Amygdala (tissue), 56 donors: ENCODE data around the gene KDM5B.
"Not testable (repeated sequence)": the region's sequence is repeated elsewhere in the genome, so short reads cannot be mapped to it uniquely, and the experiment has no call there.

Experiments
- DNase-seq, 56 donors: peaks; one replicate each; lab custom pipeline; 2025; lab: John Stamatoyannopoulos, UW

Gene KDM5B

DNA sequence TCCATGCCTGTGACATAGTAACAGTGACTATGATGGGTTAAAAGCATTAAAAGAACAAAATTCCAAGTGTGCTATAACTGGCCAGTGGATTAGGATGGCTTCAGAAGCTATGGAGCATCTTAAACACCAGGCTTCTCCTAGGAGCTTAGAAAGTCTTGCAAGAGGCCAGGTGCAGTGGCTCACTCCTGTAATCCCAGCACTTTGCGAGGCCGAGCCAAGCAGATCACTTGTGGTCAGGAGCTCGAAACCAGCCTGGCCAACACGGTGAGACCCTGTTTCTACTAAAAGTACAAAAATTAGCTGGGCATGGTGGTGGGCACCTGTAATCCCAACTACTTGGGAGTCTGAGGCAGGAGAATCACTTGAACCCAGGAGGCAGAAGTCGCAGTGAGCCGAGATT is 85.2 kb downstream of the KDM5B start:
- DNase-seq: not testable (repeated sequence)

DNA sequence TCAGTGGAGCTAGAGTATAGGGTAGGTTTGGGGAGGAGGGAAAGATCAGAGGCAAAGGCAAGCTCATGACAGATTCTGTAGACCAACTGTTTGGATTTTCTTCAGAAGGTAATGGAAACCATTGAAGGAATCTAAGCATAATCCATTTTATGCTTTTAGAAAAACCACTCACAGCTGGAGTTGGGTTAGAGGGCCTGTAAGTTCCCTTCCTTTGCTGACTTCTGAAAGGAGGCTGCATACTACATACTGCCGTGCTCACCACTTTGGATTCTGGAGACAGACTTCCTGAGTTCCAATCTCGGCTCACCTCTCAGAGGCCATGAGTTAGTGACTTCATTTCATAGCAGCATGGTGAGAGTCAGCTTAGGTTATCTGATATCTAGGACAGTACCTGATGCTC is 91.6 kb downstream of the KDM5B start:
- no peak for DNase-seq

DNA sequence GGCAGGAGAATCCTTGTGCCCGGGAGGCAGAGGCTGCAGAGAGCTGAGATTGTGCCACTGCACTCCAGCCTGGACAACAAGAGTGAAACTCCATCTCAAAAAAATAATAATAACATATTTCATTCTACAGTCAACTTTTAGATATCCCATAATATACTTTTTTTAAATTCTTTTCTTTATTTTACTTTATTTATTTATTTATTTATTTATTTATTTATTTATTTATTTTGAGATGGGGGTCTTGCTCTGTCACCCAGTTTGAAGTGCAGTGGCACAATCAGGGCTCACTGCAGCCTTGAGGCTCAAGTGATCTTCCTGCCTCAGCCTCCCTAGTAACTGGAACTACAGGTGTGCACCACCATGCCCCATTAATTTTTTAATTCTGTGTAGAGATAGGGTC is 94.0 kb downstream of the KDM5B start:
- DNase-seq: not testable (repeated sequence)

DNA sequence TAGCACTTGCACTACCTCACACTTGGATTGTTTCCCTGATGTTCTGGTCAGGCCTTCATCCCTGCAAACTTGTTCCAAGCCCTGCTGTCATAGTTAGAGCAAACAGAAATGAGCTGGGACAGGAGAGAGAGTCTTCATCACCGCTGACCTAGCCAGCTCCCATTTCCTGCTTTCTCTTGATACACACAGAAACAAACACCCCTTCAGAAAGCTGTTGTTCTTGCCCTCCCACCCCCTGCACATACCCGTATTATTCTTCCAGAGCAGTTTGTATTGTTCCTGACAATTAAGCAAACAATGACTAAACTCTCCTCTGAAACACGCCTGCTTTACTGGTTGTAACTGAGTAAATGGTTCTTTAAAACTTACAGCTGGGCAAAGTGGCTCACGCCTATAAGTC is 95.1 kb downstream of the KDM5B start:
- no peak for DNase-seq

DNA sequence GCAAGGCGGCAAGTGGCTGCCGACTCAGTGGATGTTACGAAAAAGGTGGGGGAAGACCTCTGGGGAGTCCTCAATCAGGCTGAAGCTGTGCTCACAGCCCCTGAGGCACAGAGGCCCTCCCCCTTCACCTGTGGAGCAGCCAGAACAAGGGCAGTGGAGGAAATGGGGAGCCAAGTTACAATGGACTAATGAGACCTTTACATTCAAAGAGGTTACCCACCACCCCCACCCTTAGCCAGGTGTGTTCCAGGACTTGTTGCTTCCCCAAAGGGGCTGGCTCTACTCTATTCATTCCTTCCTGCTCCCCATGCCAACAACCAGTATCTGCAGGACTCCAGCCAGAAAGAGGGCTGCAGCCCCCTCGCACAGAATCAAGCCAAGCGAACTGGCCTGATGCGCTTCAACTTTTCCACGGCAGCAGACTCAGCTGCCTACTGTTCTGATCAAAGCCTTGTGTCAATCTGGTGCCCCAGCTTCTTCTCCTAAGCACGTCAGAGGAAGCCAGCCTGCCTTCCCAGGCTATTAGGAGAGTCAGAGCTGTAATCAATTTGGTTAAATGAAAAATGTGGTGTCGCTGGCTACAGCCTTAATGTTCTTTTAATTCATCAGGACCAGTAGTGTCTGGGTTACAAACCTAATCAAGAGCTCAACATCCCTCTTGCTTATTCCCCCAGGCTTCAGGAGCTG is 96.1 kb downstream of the KDM5B start:
- no peak for DNase-seq

DNA sequence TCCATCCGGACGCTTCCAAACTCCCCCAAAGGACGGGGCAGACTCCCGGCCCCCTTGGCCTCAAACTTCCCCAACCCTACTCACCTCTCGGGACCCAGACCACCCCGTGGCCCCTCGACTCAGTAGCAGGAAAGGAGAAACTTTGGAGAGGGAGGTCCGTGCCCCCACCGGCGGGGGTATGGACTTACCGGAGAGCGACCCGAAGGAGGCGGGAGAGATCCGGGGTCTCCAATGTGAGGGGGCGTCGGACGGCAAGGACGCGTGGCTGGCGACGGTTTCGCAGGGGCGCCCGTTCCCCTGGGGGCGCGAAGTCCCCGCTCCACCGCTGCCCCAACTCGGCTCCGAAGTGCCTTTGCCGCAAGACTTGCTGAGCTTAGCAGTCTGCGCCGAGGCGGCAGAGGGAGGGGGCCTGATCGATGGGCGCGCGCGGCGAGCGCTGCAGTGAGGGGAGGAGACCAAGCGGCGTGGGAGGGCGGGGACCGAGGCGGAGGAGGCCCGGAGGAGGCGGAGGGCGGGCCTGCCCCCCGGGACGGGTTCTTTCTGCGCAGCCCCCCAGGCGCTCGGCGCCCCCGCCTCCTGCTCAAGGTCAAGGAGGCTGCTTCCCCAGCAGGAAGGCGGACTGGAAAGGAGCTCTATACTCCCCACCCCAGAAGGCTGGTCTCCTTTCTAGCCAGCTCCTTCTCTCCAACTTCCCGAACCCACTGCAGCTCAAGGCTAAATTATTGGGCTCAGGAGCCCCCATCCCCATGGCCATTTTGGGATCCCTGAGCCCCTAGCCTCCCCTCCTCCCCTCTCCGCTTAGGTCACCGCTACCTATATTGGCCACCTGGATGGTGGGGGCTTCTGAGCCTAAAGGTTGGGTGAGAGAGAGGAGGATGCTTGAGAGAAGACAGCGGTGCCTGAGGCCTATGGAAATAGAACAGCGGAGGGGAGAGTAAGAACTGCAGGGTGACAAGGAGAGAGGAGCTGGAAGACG is 97.9 kb downstream of the KDM5B start, which contains the start of gene SYT2:
TSS of gene SYT2 (minus strand) at position 385 of the 976 bp plus-strand sequence. CDS start 104,682 bp downstream, outside the sequence.
- peak in 9 of 56 donors; percentile 9 to 42 (median 21) for DNase-seq

DNA sequence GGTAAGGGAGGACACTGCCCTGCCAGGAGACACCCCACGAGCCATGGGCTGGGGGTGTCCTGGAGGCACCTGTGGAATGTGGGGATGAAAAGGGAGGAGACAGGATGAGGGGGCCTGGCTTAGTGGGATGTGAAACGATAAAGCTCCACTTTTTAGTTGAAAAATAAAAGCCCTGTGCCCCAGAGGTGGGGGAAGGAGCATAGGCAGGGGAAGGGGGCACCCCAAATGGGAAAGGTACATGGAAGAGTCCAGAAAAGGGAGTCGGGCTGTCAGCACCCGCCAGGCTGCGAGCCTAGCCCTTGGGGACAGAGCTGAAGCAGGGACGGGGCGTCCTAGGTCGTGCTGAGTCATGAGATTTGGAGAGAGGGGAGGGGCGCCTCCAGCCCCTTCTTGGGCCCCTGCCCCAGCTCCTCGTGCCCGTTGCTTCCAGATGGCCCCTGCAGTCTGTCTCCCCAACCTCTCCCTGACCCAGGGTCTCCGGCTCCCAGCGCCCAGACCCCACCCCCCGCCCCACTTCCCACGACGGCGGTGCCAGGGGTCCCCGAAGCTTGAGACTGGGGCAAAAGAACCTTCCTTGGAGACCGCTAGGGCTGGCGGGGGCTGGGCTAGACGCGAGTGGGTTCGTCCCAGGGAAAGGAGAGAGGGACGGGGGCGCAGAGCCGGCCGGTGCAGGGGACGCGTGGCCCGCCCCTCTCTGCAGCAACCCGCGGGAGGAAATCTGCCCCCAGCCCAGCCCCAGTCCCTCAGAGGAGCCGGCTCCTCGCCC is 98.8 kb downstream of the KDM5B start:
- DNase-seq: no peak

DNA sequence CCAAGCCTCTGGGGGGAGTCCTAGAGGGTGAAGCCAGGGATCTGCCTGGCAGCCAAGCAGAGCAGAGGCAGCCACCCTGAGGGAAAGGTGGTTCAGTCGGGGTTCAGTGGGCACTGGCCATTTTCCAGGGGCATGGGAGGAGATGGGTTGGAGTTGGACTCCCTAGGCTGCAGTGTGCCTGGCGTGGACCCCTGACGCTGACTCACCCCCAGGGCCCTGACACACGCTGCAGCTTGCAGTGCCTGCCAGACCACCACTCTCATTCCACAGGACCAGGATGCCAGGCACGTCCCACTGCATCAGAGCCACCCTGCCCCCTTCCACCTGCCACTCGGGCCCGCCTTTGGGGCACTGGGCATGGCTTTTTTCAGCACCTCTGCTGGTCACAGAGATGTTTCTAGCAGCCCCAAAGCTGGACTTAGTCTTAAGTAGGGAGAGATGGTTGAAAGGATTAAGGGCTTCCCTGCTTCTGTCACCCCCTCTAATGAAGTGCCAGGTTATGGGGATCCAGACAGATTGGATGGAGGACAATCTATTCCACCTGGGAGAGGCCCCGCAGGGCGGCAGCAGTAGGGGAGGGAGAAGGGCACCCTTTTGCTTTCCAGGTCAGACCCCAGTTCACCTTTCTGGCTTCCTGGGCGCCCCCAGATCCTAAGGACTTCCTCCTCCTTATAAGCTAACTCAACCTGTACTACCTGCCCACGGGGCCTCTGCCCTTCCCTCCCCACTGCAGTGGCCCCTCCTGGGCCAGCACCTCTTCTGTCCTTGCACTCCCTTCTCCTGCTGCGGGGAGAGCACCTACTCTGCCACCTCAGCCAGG is 99.6 kb downstream of the KDM5B start:
- DNase-seq: no peak

DNA sequence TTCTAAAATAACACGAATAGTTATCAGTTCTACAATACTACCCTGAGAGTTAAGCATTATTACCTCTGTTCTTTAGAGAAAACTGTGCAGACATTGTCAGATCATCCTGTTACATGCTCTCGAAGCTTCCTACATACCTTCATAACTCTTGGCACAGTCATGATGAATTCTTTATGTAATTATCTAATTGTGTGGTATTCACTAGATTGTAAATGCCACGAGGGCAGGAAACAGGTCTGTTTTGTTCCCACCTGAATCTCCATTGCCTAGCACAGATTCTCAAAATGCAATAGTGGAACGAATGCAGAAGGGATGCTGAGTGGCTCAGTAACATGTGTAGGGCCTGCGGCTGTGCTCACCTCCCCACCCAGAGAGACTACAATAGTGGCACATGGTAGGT is 101.4 kb downstream of the KDM5B start:
- DNase-seq: no peak

DNA sequence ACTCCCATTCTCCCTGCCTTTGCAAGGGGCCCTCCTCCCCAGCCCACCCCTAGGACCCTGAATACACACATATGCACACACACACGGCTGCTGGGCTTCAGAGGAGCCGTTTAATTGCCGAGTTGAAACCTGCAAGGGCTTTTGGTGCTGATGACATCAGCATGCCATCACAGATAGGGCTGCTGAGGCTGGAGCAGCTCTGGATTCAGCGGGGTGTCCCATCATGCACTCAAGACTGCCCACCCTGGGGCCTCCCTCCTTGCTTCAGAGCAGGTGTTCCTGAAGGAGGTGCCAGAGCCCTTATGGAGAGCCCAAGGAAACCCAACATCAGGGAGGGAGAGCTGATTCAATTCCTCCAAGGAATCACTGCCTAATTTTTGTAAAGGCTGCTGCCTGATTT is 103.6 kb downstream of the KDM5B start:
- DNase-seq: no peak

DNA sequence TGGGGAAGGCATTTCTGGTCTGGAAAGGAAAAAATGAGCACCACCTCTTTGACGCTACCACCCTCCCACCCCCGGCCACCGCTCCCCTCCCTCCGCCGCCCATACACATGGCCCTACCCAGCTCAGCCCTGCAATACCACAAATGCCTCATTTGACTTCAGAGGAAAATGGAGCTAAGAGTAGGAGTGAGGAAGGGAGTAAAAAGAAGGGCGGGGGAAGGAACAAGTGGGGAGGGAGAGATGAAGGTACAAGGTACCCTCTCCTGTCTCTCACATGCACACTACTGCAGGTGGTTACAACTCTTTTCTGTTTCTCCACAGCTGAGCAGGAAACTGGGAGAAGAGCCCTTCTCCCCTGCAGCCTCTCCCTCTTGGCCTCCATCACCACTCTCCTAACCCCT is 105.0 kb downstream of the KDM5B start:
- no peak for DNase-seq

DNA sequence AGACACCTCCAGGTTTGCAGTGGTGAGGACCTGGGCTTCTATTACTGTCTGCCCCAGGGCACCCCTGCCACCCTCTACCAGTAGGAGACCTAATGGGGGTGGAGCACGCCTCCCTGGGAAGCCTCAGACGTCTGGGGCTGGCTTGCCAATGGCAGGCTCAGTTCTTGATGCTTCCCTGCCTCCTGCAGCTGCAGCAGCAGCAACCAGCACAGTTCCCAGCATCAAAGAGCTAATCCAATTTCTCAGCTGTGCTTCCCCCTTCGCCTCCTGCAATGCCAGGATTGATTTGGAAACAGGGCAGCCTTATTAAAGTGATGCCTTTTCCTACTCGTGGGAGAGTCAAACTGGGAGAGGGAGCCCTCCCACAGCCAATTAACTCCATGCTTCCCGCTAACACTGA is 106.1 kb downstream of the KDM5B start:
- no peak for DNase-seq

DNA sequence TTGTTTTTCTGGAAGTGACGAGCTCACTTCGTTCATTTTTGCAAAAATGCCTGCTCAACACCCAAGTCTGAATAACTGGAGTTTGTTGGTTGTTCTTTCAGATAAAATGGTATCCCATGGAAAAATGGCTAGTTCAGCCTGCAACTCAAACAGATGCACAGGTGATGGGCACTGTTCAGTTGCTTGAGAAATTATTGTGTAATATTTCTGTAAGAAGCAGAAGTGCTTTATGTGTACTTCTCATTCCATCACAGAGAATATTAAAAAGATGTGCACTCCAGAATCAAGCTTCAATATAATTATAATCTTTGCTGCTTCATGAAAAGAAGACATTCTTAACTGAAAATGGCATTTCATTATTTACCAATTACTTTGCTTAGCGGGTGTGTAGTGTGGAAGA is 107.0 kb downstream of the KDM5B start:
- no peak for DNase-seq

DNA sequence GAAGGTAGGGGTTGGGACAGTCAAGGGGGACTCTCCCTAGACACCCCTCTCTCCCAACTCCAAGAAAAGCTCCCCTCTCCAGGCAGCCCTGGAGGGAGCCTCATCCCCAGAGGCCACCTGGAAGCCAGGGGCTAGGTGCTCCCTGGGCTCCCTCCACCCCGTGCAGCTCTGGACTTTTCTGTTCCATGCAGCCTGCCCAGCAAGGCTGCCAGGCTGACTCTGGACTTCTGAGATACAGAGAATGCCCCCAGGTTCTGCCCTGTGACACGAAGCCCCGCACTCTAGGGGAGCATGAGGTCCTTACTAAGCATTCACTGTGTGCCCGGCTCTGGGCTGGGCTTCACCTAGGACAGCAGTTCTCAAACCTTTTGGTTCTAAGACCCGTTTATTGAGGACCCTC is 108.2 kb downstream of the KDM5B start:
- no peak for DNase-seq

DNA sequence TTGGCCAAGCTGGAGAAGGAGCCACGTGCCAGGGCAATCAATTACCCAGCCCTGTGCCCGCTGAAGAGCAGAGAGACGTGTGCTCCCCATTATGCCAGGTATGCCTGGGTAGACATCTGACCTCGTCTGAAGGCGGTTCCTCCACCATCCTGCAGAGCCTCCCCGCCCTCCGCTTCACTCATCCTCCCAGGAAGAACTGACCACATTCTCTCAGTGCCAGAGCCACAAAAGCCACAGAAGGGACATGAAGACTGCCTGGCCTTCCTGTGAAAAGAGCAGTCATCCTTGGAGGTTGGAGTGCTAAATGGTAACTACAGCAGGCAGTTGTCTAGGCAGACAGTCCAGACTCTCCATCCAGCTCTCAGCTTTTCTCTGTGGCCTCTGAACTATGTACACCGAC is 109.9 kb downstream of the KDM5B start:
- DNase-seq: no peak

DNA sequence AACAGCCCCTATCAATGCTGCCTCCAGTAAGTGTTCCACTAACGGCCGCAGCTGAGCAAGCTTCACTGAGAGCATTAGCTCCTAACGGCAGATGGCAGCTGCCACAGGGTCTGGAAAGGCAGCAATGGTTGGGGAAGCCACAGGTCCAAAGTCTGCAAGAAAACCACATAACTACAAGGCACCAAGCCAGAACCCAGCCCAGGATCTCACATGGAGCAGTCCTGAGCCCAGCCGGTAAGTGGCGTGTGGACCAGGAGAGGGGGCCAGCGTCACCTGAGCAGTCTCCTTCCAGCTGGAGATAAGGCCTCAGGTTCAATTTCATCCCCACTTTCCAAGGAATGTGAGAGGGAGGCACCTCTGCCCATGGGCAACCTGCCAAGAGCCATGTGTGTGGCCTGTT is 111.2 kb downstream of the KDM5B start:
- no peak for DNase-seq

DNA sequence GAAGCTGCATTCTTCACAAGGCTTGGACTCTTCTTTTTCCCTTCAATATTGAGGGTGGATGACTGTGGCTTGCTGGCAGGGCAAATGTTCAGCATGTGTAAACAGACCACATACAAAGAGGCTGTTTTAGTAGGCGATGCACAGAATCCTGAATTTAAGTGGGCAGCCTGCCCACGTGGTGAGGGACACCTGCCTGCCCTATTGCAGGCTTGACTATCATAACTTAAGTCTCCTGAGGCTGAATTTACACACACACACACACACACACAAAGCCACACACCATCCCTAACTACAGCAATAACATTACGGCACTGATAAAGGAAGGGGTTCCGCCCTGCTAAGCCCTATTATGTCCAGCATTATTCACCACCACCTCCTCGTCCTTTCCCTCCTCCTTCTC is 113.9 kb downstream of the KDM5B start:
- no peak for DNase-seq

DNA sequence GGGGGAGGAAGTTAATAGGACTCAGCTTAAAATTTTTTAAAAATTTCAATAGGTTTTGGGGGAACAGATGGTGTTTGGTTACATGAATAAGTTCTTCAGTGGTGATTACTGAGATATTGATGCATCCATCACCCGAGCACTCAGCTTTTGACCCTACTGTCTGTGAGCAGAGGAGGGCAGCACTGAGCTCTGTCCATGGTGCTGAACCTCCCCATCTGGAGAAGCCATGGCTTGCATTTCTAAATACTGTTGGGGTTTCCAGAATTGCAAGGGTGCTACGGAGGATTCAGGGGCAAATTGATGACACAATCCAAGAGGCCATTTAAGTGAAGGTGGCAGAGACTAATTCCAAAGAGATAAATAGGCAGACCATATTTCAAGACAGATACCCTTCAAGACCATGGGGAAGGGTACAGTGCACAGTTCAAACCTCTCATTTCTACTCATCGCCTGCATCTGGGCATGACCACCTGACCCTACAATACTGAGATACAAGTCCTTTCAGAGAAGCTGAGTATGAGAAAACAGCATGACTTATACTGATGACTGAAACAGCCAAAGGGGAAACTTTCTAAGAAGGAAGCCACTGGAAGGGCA is 115.2 kb downstream of the KDM5B start:
- peak in 21 of 56 donors; percentile 3 to 66 (median 13) for DNase-seq

DNA sequence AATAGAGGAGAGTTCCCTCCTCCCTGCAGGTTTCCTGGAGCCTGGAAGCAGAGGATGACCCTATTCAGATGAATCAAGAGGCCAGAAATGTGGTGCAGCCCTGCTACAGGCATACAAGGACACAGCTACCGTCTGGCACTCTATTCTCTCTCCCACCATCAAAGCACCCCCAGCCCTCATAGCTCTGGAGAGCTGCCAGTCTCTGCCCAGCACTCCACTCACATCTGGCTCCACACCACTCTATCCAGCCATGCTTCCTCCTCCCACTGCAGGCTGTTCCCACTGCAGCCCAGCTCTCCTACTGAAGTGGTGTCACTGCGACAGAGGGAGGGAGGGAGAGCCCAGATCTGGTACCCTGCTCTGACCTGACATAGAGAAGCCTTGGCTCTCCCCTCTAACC is 116.4 kb downstream of the KDM5B start:
- DNase-seq: no peak
